IPS-11a (cell line): ENCODE measurements around the gene PIK3R2.

Experiments used
- H3K4me3 ChIP-seq: one replicate; pipeline ENCODE4 v1.5.1; 2013; ENCODE audit warnings: low read depth, low read length, control low read depth

The PIK3R2 gene

DNA sequence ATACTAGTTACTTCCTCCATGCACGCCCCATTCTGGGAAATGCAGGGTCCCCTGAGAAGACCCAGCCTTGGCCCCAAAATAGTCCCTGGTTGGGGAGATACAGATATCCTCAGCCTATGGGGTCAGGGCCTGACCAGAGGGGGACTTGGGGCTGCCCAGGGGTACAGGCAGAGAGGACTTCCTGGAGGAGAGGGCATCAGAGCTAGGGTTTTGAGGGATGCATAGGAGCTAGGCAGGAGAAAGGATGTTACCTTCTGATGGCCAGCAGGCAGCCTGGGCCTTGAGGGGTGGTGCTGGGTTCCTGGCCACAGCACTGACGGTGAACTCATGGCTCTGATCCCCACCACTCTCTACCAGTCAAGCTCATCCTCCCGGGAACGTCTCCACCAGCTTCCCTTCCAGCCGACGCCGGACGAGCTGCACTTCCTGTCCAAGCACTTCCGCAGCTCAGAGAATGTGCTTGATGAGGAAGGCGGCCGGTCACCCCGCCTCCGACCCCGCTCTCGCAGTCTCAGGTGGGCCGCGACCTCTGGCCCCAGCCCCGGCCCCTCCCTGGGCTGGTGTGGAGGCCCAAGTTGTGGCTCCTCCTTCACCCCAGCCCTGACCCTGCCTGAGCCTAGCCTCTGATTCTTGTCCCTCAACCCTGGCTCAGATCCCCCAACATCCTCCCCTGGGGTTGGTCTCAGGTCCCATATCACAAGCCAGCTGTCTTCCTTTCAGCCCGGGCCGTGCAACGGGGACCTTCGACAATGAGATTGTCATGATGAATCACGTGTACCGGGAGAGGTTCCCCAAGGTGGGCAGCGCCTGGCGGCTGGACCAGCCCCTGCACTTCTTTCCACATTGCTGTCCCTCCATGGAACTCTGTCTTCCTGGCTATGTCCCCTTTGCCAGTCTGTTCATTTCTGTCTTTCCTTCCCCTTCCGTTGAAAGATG, 29.8 kb upstream of the PIK3R2 start:
- H3K4me3 ChIP-seq, result no peak overlapping the region

- H3K4me3 ChIP-seq, result no peak overlapping the region
Observed at GRCh38 chr19:18123819-18124218, 29.1 kb upstream of the PIK3R2 start.

DNA sequence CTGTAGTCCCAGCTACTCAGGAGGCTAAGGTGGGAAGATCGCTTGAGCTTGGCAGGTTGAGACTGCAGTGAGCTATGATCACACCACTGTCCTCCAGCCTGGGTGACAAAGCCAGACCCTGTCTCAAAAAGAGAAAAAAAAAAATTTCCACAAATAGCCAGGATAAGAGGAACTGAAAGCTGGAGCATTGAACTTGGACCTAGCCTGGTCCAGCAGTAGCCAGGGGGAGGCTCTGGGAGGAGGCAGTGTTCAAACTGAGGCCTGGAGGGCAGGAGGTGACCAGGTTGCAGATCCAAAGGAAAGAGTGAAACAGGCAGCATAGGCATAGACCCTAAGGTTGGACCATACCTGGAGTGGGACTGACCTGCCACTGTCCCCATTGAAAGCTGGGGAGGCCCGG, 26.9 kb upstream of the PIK3R2 start:
- no peak overlapping the region for H3K4me3 ChIP-seq

DNA sequence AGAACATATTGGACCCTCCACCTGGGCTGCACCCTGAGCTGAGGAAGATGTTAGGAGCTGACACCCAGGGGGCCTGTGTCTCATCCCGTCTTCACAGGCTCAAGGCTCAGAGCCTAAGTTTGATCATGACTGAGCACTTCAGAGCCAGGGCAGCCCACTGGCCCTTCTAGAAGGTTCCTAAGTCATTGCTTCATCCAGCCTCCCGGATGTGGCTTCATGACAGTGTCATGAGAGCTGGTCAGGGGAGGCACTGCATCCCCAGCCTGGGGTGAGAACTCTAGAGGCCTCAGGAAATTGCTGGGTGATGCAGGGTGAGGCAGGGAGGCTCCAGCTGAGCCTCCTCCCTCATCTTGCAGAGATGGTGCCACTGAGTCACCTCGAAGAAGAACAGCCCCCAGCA, 24.9 kb upstream of the PIK3R2 start:
- H3K4me3 ChIP-seq, result no peak overlapping the region

DNA sequence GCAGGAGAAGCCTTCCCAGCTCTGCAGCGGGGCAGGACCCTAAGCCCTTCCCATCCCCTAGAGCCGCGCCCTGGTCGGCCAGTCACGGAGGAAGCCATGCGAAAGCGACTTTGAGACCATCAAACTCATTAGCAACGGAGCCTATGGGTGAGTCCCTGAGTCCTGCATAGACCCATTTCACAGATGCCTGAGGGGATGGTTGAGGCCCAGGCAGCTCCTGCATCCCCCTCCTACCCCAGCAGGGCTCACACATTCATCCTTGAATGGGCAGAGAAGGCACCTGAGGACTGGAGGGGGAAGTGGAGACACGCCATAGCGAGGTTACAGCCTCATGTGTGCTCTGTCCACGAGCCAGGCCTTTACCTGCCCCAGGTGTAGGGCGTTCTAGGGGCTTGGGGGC, 24.2 kb upstream of the PIK3R2 start:
- no peak overlapping the region for H3K4me3 ChIP-seq

GRCh38 chr19:18130523-18131242, 22.3 kb upstream of the PIK3R2 start:
- H3K4me3 ChIP-seq, result no peak overlapping the region

GRCh38 chr19:18131841-18132596, 20.9 kb upstream of the PIK3R2 start:
- H3K4me3 ChIP-seq, result no peak overlapping the region

GRCh38 chr19:18135712-18136584, 17.0 kb upstream of the PIK3R2 start:
- H3K4me3 ChIP-seq, result no peak overlapping the region

- H3K4me3 ChIP-seq, result no peak overlapping the region
Observed at GRCh38 chr19:18137242-18137641, 15.7 kb upstream of the PIK3R2 start.

GRCh38 chr19:18137657-18138339, 15.2 kb upstream of the PIK3R2 start:
- H3K4me3 ChIP-seq, result no peak overlapping the region

DNA sequence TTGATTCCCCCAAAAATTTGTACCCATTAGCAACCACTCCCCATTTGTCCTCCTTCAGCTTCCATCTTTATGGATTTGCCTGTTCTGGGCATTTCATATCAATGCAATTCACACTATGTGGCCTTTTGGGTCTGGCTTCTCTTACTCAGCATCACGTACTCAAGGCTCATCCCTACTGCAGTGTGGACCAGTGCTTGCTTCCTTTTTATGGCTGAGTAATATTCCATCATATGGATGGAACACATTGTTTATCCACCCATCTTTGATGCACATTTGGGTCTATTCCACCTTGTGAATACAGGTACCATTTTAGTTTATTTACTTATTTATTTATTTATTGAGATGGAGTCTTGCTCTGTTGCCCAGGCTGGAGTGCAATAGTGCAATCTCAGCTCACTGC, 12.5 kb upstream of the PIK3R2 start:
- H3K4me3 ChIP-seq, result no peak overlapping the region

DNA sequence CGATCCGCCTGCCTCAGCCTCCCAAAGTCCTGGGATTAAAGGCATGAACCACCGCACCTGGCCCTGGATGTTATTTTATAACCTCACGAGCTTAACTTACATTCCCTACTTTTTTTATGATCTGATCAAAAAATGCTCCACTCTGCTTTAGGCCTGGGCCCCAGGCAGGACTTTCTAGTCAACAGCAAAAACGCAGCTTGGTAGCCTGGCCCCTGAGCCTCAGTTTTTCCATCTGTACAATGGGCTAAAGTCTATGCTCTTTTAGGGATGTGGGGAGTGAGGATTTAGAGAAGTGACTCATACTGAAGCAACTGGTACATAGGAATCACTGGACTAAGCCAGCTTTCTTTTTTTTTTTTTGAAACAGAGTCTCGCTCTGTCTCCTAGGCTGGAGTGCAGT, 11.9 kb upstream of the PIK3R2 start:
- H3K4me3 ChIP-seq, result no peak overlapping the region

GRCh38 chr19:18143902-18144301, 9.1 kb upstream of the PIK3R2 start:
- H3K4me3 ChIP-seq, result no peak overlapping the region

- no peak overlapping the region for H3K4me3 ChIP-seq
Observed at GRCh38 chr19:18144361-18144760, 8.6 kb upstream of the PIK3R2 start.

GRCh38 chr19:18144906-18145305, 8.1 kb upstream of the PIK3R2 start:
- no peak overlapping the region for H3K4me3 ChIP-seq

GRCh38 chr19:18145391-18145999, 7.5 kb upstream of the PIK3R2 start:
- no peak overlapping the region for H3K4me3 ChIP-seq

GRCh38 chr19:18147396-18147795, 5.6 kb upstream of the PIK3R2 start:
- H3K4me3 ChIP-seq, result no peak overlapping the region

- H3K4me3 ChIP-seq, result no peak overlapping the region
Observed at GRCh38 chr19:18149596-18149975, 3.4 kb upstream of the PIK3R2 start.

GRCh38 chr19:18150776-18151624, 2.0 kb upstream of the PIK3R2 start:
- H3K4me3 ChIP-seq, result no peak overlapping the region
